GM10847 (cell line): ENCODE measurements around the gene FBXO2.

Source experiments
- POLR2A ChIP-seq: IDR thresholded peaks from 2 replicates; pipeline ENCODE4 v1.6.1; 2011; ENCODE audit not compliant: insufficient read length; ENCODE audit errors: extremely low read depth

Gene FBXO2

GRCh38 chr1:11606775-11607174 lies 47.5 kb downstream of the FBXO2 start:
- TF ChIP-seq POLR2A: no peak

GRCh38 chr1:11602981-11603380 lies 51.2 kb downstream of the FBXO2 start:
- no peak for TF ChIP-seq POLR2A

GRCh38 chr1:11602424-11602823 lies 51.8 kb downstream of the FBXO2 start:
- TF ChIP-seq POLR2A: no peak

DNA sequence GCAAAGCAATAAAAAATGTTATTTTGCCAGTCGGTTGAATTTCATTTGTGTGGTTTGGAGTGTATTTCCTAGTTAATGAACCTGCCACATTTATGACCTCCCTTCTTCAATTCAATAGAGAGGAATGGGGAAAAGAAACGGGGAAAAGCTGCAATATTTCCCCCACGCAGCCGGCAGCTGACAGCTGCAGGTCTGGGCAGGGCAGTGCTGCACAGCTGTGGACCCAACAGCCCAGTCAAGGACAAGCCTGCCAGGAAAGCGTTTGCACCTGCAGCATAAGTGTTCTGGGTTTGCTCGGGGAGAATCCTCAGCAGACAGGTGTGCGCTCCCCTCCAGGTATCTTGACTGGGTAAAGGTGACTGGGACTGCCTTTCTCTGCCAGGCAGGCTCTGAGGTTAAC lies 53.4 kb downstream of the FBXO2 start:
- no peak for TF ChIP-seq POLR2A

DNA sequence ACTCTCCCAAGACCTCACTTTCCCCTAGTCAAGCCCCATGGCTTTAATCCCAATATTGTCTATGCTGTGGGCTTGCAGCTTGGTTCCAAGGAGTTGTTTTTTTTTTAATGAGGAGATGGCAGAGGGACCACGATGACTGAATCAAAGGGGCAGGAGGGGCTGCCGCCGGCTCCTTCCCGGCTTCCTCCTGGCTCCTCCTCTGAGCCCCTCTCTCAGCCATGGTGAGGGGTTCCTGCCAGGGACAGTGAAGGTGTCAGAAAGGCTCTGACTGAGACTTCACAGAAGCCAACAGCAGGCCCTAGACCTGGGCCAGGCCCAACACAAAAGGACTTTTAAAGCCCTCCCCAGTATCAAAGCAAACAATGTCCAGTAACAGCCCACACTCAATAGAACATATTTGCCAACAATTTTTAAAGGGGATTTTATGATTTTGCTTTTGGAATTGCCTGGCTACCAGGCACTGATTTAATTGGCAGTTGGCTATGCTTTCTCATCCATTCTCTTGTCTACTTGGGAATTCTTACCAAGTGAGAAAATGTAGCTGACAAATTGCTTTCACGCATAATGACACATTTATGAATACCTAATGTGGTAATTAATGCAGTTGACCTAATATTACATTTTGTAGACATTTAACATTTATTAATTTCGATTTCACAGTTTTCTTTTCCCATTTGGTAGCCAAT lies 54.2 kb downstream of the FBXO2 start:
- no peak for TF ChIP-seq POLR2A

DNA sequence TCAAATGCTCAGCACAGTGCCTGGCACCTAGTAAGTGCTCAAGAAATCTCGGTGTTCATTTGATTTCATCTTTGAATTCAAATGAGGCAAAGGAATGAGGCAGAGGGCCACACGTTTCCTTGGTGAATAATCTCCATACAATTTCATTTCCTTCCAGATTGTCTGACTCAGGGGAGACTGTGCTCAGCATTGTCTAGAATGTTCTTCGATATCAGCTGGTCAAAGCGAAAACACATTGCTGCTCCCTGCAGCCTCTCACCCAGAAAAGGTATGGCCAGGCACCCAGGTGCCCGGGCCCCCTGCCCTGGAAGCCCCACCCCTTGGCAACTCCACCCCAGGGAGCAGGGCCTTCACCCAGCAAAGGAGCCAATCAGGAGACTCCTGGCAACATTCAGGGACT lies 55.8 kb downstream of the FBXO2 start:
- no peak for TF ChIP-seq POLR2A
